Cortex of kidney (tissue), 1 donor: ENCODE measurements around the gene ASB2.

ENCODE experiments used
- DNase-seq: peaks from one replicate; lab custom pipeline; 2025; lab: John Stamatoyannopoulos, UW

ASB2 gene

DNA sequence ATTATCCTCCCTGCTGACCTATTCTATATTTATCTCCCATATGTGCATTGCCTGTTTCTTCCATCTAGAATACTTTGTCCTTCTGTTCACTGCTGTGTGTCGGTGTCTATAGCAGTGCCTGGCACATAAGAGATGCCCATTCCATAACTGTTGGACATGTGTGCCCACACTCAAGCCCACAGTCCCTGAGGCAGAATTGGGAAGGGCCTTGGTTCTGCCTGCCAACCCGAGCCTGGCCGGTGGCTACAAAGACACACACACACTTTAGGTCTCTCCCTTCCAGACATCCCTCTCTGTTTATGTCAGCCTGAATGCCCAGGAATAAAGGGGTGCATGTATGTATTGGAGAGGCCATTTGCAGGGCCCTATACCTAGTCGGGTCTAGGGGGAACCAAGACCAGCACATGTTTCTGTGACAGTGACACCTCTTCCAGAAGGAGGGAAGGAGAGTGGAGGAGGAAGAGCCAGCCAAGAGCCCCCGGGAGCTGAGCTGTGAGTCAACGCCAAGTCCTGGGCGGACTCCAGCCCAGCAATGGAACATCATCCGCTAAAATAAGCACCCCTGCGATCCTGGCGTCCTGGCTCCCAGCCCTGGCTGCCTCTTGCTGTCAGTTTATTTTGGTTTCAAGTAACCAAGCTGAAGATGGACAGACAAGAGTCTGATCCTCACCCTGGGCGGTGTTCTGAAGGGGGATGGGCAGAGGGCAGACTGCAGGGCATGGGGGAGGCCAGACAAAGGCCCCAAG, 4.3 kb upstream of the ASB2 start:
- no peak for DNase-seq

DNA sequence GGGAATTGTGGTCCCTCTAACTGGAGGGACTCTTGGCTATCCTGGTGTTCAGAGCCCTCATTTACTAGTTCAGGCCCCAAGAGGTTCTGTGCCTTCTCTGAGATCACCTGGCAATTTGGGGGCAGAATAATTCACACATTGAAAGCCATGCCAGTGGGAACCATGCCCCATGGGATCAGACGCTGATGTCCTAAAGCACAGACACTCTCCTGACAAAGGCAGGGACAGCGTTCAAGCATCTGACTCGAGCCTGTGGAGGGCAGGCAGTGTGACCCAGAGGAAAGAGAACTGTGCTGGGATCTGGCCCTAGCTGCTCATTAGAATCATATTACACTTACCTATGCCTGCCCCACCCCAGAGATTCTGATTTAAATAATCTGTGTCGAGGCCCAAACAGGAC, 2.4 kb upstream of the ASB2 start:
- DNase-seq: no peak

DNA sequence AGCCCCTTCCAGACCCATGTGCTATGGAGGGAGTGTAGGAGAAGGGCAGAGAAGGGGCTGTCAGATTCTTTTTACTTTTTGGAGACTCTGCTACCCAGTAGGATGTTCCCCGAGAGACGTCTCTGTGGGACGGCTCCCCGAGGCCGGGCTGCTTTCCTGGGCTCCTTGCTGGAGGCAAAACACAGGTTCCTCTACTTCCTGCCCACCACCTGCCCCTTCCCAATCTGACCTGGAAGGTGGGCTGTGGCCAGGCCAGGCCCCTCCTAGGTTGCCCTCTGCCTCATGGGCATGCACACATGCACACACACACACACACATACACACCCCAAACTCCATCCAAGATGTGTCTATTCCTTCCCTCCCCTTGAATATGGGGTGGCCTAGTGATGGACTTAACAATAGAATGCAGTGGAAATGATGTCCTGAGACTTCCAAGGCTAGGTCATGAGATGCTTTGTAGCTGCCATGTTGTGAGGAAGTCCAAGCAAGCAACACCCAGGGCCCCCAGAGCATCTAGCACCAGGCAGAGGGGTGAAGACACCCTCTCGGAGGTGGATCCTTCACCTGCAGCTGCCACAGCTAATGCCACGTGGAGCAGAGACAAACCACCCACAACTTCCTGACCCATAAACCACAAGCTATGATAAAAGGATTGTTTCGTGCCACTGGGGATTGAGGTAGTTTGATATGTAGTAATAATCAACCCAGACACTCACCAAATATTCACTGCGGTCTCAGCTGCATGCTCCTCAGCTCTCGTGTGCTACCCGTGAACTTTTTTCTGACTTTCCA, 1.6 kb upstream of the ASB2 start:
- no peak for DNase-seq

DNA sequence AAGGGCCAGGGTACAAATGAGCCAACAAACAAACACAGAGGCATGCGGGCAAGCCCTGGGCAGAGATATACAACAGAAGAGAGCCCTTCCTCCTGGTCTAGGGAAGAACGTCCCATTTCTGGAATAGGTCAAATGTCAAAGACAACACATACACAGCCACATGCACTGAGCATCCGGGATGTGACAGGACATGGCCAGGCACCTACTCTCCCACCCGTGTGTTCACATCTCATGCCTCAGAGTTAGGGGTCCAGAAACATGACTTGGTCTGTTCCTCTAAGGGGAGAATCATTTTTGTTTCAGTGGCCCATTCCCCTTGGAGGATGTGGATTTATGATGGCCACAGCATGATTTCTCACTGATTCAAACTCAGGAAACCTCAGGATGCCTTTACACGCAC, 801 bp upstream of the ASB2 start:
- no peak for DNase-seq

DNA sequence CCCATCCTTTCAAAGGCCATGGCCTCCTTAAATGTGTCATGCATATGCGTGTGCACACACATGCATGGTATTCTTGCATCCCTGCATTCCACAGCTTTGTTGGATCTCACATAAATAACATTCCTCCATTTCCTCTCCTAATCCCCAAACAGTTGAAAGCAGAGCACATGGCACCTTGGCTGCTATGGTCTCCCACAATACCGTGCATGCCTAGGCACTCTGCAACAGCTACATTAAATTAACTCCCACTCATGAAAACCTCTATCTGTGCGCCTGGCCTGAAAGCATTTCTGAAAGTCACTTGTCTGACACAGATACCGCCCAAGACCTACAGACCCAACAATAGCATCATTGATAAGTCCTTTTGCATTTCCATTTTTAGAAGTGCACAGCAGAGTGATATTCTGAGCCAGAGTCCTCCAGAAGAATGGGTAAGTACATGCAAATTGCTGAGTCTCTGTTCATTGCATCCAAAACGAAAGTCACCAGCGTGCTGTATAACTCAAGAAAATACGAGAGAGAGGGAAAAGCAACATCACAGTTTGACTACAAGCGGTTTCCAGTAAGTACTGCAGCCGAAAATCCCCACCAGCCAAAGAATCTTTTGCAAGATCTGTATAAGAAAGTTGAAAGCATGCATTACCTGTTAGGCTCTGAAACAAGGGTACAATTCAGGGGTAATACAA, 436 bp downstream of the ASB2 start:
- DNase-seq: no peak

DNA sequence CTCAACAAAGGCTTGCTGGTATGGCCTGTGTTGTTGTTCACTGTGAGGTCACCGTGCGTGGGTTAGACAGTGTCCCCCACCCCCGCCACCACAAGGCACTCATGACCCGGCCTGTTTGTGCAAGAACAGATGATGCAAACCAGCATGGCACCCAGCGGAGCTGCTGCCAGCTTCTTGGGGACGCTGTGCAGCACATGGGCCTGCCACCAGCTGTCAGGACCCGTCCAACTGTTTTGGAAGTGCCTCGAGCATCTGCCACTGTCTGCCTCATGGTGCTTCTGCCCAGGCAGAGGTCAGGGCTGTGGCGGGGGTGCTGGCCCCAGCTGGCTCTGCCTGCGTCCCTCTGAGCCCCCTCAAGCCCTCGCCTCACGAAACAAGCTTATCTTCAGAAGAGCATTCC, 1.5 kb downstream of the ASB2 start:
- DNase-seq: no peak

DNA sequence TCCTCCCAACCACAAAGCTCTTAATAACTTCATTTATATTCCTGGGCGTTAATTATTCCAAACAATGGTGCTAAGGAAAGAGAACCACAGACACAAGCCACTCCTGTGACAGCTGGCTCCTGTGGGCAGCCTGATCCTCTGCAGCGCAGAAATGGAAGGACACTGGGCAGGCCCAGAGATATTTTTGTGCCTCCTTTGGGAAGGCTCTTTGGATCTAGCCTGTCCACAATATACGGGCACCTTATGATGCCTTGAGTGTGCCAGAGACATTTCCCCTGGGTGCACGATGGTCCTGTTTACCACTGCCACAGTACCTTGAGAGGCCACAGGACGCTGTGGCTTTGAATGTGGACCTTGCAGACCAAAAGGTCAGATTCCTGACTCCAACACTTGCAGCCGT, 2.1 kb downstream of the ASB2 start:
- no peak for DNase-seq

DNA sequence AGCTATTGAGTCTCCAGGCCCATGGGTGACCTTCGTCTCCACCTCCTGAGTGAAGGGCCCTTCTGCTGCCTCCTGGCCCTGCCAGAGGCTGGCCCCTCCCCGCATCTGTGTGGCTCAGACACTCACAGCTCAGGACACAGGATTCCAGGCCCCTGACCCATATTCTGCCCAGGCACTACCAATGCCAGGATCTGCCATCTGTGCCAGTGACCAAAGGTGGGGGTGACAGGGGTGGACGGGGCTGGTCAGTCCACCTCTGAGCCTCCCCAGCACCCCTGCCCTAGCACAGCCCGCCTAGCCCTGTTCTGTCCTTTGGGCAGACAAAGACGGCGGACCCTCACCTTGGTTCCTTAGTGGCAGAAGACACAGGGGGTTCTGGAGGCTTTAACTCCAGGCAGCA, 2.8 kb downstream of the ASB2 start:
- DNase-seq: no peak

DNA sequence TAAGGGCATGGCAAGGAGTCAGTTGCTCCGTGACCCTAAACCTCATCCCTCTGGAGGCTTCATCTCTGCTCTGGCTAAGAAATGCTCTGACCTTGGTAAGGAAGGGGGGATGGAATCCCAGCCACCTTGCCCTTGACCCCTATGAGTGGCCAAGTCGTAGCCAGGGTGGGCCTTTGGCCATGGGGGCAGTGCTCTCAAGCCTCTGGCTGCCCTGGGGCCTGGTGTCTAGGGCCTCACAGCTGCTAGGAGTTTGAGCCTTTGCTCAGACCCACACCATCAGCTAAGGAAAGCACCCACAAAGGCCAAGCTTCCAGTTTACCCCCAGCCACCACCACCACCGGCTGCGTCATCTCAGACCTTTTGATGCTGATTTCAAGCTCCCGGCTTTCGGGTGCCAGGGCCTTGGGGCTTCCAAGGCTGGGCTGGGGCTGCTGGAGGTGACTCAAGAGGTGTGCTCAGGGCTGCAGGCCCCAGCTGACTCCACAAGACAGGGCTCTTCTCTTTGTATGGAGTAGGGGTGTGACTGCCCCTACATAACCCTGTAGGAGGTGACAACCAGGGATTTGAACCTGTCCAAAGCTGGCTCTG, 3.7 kb downstream of the ASB2 start:
- no peak for DNase-seq

DNA sequence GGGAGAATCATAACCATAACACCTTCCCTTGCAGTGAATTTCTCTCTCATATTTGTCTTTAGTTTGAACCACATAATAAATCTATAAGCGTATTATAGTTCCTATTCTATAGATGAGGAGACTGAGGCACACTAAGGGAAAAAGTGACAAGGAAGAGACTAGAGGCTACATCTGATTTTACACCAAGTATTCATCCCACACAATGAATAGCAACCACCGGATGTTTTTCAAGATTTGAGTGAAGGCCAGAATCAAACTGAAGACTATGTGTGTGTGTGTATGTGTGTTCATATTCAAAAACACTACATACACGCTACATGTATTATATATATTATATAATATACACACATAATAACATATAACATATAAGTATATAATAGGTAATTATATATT, 4.7 kb downstream of the ASB2 start:
- no peak for DNase-seq

DNA sequence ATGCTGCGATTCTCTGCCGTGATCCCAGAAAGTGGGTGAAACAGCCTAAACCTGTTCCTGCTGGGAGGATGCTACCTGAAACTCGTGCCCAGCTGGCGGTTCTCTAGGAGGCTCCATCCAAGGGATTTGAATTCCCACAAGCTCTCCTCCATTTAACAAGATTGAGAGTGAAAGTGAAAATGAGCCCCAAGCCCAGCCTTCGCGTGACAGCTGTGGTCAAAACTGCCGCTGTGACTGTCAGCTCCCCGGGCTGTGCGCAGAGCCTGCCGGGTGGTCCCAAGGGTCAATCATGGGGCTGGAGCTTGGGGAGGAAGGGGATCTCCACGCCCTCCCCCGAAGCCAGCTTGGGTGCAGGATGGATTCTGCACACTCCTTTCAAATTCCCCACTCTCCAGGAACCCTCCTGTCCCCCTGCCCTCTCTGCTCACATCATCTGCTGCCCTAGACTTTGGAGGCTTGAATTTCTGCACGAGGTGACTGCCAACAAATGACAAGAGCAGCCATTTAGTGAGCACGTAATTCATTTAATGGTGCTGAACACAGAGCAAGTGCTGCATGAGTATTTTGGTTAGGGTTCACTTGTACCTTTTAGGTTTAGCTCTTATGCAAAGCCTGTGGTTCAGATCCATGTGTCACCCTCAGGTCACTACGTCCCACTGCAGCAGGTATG, 5.3 kb downstream of the ASB2 start:
- DNase-seq: no peak

DNA sequence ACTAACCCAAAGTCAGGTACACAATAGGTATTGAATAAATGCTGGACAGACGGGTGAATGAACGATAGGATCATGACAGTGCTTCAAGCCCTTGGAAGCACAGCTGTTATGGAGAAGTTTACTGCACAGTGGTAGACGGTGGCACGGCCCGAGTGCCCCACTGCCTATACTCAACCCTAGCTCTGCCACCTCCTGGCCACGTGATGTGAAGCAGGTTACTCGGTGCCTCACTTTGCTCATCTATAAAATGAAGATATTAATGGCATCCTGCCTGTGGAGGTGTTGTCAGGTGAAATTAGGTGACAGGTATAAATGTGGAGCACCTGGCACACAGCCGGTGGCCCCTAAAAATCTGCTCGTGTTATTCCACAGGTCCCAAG, 5.8 kb downstream of the ASB2 start:
- DNase-seq: no peak

DNA sequence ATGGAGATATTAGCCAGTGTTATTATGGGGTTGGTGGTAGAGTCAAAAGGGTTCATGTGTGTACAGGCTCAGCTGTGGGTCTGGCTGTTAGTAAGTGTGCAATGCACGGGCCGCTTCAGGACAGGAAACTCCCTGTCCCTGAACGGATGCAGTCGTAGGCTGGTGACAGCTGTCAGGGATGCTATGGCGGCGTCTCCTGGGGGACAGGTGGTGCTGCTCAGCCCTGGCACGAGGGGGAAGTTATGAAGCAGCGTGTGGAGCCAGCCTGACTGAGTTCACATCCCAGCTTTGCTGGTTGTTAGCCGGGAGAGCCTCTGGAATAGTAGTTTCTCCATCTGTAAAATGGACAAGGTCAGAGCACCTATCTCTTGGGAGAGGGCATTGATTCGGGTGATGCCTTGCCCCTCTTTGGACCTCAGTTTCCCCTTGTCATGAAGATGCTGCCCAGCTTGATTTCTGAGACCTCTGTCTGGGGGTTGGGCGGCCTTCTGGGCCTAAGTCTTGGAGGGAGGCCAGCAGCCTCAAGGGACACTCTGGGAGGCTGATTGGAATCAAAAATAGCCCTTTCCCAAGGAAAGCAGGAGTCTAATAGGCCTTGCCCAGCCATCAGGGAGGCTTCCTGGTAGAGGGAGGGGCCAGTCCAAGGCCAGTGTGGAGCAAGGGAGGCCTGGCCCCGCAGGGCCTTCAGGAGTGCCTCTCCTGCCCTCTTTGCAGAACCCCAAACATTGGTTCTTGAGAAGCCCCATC, 7.1 kb downstream of the ASB2 start:
- no peak for DNase-seq

DNA sequence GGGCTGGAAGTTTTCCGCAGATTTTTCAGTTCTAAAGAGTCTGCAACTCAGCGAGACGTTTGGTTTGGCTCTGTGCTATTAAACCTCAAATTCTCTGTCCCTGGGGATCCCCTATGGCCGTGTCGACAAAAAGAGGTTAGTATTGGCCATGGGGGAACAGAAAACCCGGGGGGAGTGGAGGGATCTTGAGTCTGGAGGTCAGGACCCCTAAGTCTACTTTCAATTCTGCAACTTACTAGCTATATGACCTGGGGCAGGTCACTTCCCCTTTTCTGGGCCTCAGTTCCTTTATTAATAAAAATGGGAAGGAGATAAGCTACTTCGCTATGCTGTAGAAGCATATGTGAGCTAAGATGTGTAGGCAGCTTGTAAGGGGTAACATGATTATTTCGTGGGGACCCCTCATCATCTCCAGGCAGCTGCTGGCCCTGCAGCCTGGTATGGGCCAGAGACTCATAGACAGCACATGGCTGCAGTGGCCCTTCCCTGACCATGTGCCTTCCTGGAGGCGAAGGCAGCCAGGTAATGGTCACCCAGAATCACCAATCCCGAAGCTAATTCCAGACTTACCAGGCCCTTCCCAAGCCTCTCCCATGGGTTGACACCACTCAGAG, 8.6 kb downstream of the ASB2 start:
- no peak for DNase-seq

DNA sequence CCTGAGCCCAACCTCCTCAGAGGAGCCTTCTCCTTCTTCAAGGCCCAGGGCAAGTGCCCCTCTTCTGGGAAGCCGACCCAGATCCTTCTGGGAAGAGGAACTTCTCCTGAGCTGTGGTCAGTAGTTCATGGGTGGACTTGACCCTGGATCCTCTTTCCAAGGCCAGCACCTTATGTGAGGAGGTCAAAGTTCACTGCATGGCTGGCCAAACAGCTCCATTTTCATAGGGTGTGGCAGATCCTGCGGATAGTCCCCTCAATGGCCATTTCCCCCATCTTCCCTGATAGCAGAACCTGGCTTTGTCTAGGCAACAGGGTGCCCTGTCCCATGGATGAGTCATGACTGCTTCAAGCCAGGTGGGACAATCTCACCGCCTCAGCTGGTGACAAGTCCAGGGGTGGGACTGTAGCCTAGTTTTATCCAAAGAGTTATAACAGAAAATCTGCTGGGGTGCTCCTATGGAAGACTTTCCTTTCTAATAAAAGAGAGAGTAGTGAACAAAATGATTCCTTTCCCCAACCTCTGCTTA, 10.4 kb downstream of the ASB2 start:
- no peak for DNase-seq

DNA sequence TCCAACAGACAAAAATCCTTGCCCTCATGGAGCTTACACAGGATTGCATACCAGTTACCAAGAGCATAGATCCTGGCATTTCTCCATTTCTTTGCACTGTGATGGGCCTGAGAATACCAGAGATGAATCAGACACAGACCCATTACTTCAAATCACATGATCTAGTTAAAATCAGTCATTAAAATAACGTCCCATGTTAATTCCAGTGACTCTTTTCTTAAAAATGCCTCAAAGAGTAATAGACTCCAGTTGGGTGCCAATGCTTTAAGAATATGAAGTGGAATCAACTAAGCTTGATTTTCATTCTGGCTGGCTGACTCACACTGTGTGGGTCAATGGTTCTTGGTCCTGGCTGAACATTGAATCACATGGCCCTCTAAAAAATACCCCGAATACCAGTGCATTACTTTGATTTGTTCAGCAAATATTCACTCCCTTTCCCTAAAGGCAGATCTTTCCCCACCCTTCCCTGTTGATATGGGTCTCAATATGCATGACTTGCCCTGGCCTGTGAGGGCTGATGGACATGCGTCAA, 11.0 kb downstream of the ASB2 start:
- DNase-seq: no peak

DNA sequence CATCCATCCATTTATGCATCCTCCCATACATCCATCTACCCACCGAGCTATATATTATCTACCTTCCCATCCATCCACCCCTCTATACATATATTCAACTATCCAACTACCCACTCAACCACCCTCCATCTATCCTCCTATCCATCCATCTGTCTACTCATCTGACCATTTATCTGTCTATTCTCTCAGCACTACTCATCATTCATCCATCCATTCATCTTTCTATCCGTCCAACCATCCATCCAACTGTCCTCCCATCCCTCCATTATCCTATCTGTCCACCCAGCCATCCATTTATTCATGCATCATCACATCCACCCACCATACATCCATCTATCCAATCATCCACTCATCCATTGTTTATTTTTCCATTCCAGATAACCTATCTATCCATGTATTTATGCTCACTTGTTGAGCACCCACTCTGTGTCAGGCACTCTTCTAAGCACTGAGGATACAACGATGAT, 11.5 kb downstream of the ASB2 start:
- no peak for DNase-seq

DNA sequence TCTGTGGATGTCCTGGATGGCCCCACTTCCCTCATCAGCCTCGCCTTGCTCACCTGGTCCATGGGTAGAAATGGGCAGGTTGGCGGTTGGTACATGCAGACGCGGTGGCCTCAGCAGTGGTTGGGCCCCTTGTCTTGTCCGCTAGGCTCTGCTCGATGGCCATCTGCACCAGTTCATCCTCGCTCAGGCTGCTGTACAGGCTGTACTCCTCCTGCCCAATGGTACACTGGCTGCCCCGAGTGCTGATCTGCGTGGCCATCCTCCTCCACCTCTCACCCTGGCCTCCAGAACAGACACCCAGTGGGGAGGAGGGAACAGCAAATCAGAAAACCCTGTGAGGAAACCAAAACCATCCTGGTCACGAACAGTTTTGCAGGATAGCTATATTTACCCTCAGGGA, 12.1 kb downstream of the ASB2 start:
- DNase-seq: no peak

DNA sequence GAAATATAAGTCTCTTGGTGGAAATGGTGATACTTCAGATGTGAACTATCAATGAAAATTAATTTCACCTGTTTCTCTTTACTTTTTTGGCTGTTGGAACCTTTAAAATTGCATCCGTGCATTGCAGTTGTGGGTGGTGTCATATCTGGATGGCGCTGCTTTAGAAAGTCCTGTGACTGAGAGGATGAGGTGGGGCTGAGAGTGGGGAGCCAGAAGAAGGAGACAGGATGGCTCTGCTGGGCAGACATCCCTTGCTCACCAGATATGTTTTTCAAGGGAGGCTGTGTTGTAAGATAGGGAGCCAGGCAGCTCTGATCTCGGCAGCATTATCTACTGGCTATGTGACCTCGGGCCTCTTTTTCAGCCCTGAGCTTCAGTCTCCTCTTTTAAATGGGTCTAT, 12.7 kb downstream of the ASB2 start:
- no peak for DNase-seq
